ENCODE results near the gene ABCC6. TPM values are rescaled to one million over a fixed set of nuclear protein-coding genes. Genes with fewer than 3 reads are reported as not detected.
"Not testable (repeated sequence)": the region's sequence is repeated elsewhere in the genome, so short reads cannot be mapped to it uniquely, and the experiment has no call there.

The ABCC6 gene
- total and polyA plus RNA-seq, 2 of the 4 experiments (the other 2 are of a cell fraction) = 0.36 to 1.3 TPM

DNA sequence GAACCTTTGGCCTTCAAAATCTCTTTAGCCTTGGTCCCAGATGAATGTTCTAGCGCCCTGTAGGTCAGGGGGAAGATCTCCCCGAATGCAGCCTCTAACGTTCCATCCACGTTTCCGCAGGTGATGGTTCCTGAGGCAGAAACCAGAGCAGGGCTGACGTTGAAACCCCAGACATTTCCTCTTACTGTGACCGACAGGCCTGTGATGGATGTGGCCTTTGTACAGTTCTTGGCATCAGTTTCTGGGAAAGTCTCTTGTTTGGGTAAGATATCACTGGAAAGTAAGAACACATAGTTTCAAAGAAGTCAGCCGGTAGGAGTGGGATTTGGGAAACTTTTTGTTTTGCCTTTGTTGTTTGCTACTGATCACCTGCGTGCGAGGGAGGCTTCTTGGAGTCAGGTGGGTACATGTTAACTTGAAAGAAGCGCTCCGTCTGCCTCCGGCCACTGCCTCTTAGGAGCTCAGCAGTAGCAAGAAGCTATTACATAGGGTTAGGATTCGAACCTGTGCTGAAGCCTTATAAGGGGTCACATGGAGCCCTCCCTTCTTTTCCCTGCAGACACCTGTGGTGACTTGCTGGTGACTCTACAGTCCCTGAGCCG is 39.8 kb upstream of the ABCC6 start:
- H4K8ac ChIP-seq (ENCODE audit: low read depth in 2 of 2, low read length in 2 of 2); H3K56ac ChIP-seq (ENCODE audit: extremely low read depth, insufficient read depth, low read length); H2BK120ac ChIP-seq (ENCODE audit: low read depth, low read length); H3K18ac ChIP-seq (ENCODE audit: low read depth, low read length); H2AK9ac ChIP-seq (replicated peaks; ENCODE audit: low read depth, low read length, poor library complexity); H3K9me1 ChIP-seq (ENCODE audit: insufficient read depth, low read length); dilution Hi-C loops (cut with HindIII; ENCODE audit: low sequenced_read_pairs, unreplicated experiment); H3K9me3 ChIP-seq (ENCODE audit: control insufficient read depth, insufficient read depth, low read length); in situ Hi-C loops (cut with MboI; ENCODE audit: low sequenced_read_pairs); H3K14ac ChIP-seq (replicated peaks; ENCODE audit: low read depth, low read length); H2AK5ac ChIP-seq (ENCODE audit: low read depth, low read length); H3K23ac ChIP-seq (ENCODE audit: low read depth, low read length); H4K20me1 ChIP-seq (ENCODE audit: insufficient read depth, low read length); POLR2A ChIA-PET (ENCODE audit: unreplicated experiment); DNase-seq; ATAC-seq (ENCODE audit: low read depth); H3K4ac ChIP-seq (ENCODE audit: low read depth, low read length); H4K91ac ChIP-seq (ENCODE audit: insufficient read depth, low read depth, low read length); H3K27me3 ChIP-seq (ENCODE audit: control insufficient read depth, insufficient read depth, low read length); BruUV-seq (replicated peaks); H3K79me1 ChIP-seq (ENCODE audit: low read depth in 1 of 2, low read length in 2 of 2); H4K5ac ChIP-seq (ENCODE audit: low read depth, low read length); H3K36me3 ChIP-seq (ENCODE audit: control insufficient read depth, insufficient read depth, low read length); H2BK15ac ChIP-seq (ENCODE audit: low read depth, low read length); intact Hi-C loops (cut with micrococcal nuclease); H2AFZ ChIP-seq (replicated peaks; ENCODE audit: low read length, poor library complexity); CTCF ChIA-PET; H3K27ac ChIP-seq (ENCODE audit: insufficient read depth, low read length); H2BK5ac ChIP-seq (ENCODE audit: low read depth, low read length, poor library complexity, severe bottlenecking); H2BK20ac ChIP-seq (ENCODE audit: low read depth, low read length); H3K4me3 ChIP-seq (ENCODE audit: insufficient read depth, low read depth, low read length); H3K4me2 ChIP-seq (ENCODE audit: low read depth, low read length); H3K4me1 ChIP-seq (ENCODE audit: control insufficient read depth, insufficient read depth, low read length); H3K9ac ChIP-seq (ENCODE audit: low read depth, low read length): not testable (repeated sequence)
- WGBS, 2 experiments (ENCODE audit: extremely low coverage in 2 of 2, insufficient read length in 1 of 2) = no CpG with 5 or more reads among the region's 15 CpGs

- in situ Hi-C loops (cut with MboI; ENCODE audit: low sequenced_read_pairs); CTCF ChIA-PET; H2BK15ac ChIP-seq (ENCODE audit: low read depth, low read length); H4K91ac ChIP-seq (ENCODE audit: insufficient read depth, low read depth, low read length); H3K18ac ChIP-seq (ENCODE audit: low read depth, low read length); DNase-seq; H2AK5ac ChIP-seq (ENCODE audit: low read depth, low read length); dilution Hi-C loops (cut with HindIII; ENCODE audit: low sequenced_read_pairs, unreplicated experiment); H3K36me3 ChIP-seq (ENCODE audit: control insufficient read depth, insufficient read depth, low read length); BruUV-seq (replicated peaks); H3K9me3 ChIP-seq (ENCODE audit: control insufficient read depth, insufficient read depth, low read length); H3K23ac ChIP-seq (ENCODE audit: low read depth, low read length); H3K14ac ChIP-seq (replicated peaks; ENCODE audit: low read depth, low read length); H2AFZ ChIP-seq (replicated peaks; ENCODE audit: low read length, poor library complexity); intact Hi-C loops (cut with micrococcal nuclease); ATAC-seq (ENCODE audit: low read depth); H3K27me3 ChIP-seq (ENCODE audit: control insufficient read depth, insufficient read depth, low read length); H4K8ac ChIP-seq (ENCODE audit: low read depth in 2 of 2, low read length in 2 of 2); POLR2A ChIA-PET (ENCODE audit: unreplicated experiment); H2BK120ac ChIP-seq (ENCODE audit: low read depth, low read length); H3K56ac ChIP-seq (ENCODE audit: extremely low read depth, insufficient read depth, low read length); H3K4me1 ChIP-seq (ENCODE audit: control insufficient read depth, insufficient read depth, low read length); H3K9me1 ChIP-seq (ENCODE audit: insufficient read depth, low read length); H2BK5ac ChIP-seq (ENCODE audit: low read depth, low read length, poor library complexity, severe bottlenecking); H3K79me1 ChIP-seq (ENCODE audit: low read depth in 1 of 2, low read length in 2 of 2); H4K20me1 ChIP-seq (ENCODE audit: insufficient read depth, low read length); H3K4me2 ChIP-seq (ENCODE audit: low read depth, low read length); H3K9ac ChIP-seq (ENCODE audit: low read depth, low read length); H3K4me3 ChIP-seq (ENCODE audit: insufficient read depth, low read depth, low read length); H2BK20ac ChIP-seq (ENCODE audit: low read depth, low read length); H4K5ac ChIP-seq (ENCODE audit: low read depth, low read length); H2AK9ac ChIP-seq (replicated peaks; ENCODE audit: low read depth, low read length, poor library complexity); H3K27ac ChIP-seq (ENCODE audit: insufficient read depth, low read length); H3K4ac ChIP-seq (ENCODE audit: low read depth, low read length): not testable (repeated sequence)
- no CpG with 5 or more reads among the region's 4 CpGs for WGBS, 2 experiments (ENCODE audit: extremely low coverage in 2 of 2, insufficient read length in 1 of 2)
These were observed 36.7 kb upstream of the ABCC6 start for GRCh38 chr16:16259971-16260370.

All from IMR-90 (cell line).